ENCODE data around the gene OXSR1.

- TF ChIP-seq CTCF (IDR thresholded peaks at IDR 0.05; ENCODE audit: borderline replicate concordance, extremely low read depth, low read length, poor library complexity, severe bottlenecking), result no peak
- no peak for TF ChIP-seq EZH2 (IDR thresholded peaks at IDR 0.05; ENCODE audit: borderline replicate concordance, low read depth, low read length, severe bottlenecking)
These were observed 43.9 kb upstream of the OXSR1 start for GRCh38 chr3:38121451-38121831.
